ENCODE data around the gene MYBPH. TPM values are rescaled to one million over a fixed set of nuclear protein-coding genes. Genes with fewer than 3 reads are reported as not detected.

Gene MYBPH
- total RNA-seq, 1 experiment from 2014 or later: not detected

- H3K79me2 ChIP-seq (ENCODE audit: insufficient read depth, low read length): no peaks in the 10 kb centered on the region
- no peak overlapping the region for H4K91ac ChIP-seq (ENCODE audit: insufficient read length, low read depth, low read length)
- H3K18ac ChIP-seq (ENCODE audit: insufficient read length, low read depth, low read length): no peak overlapping the region
- H3T11ph ChIP-seq (ENCODE audit: low read length): no peak overlapping the region
- H3K23ac ChIP-seq (ENCODE audit: insufficient read length, low read depth, low read length): no peak overlapping the region
- no peak for TF ChIP-seq CTCF (conservative IDR thresholded peaks at IDR 0.05)
- no peak overlapping the region for H3K56ac ChIP-seq (ENCODE audit: insufficient read length, low read depth, low read length)
- H2BK15ac ChIP-seq (ENCODE audit: low read depth, low read length): no peak overlapping the region
- no peak overlapping the region for H2BK20ac ChIP-seq (ENCODE audit: low read depth, low read length, poor library complexity, severe bottlenecking)
- no peak overlapping the region for H3K4ac ChIP-seq (ENCODE audit: low read depth, low read length)
- no peak overlapping the region for H2BK12ac ChIP-seq (ENCODE audit: insufficient read length, low read depth, low read length)
- no peak overlapping the region for H3K14ac ChIP-seq (ENCODE audit: insufficient read depth, low read length)
- no peak overlapping the region for H3K4me3 Mint-ChIP-seq
- DNase-seq: no peak
- no peaks in the 10 kb centered on the region for H3K4me1 ChIP-seq (ENCODE audit: insufficient read depth, low read length)
- WGBS (ENCODE audit: extremely low coverage, insufficient read length, low lambda C conversion rate): no CpG with 5 or more reads among the region's 2 CpGs
- H2AK5ac ChIP-seq (ENCODE audit: insufficient read length, low read length): no peak overlapping the region
- H3K4me2 ChIP-seq (ENCODE audit: insufficient read depth, insufficient read length, low read length): no peak overlapping the region
- H3K79me1 ChIP-seq (ENCODE audit: insufficient read depth, low read depth, low read length, poor library complexity, severe bottlenecking): no peaks in the 10 kb centered on the region
- peaks cover 2% of the 10 kb centered on the region; the same call in 1 of the 2 replicates for H3K27me3 ChIP-seq (ENCODE audit: insufficient read depth, low read length)
- no peak overlapping the region for H3K27ac Mint-ChIP-seq
- no peak overlapping the region for H3K27ac ChIP-seq (ENCODE audit: insufficient read length, low read depth, low read length)
- no peak overlapping the region for H4K8ac ChIP-seq (replicated peaks; ENCODE audit: insufficient read length, low read depth, low read length)
- no peak overlapping the region for H4K5ac ChIP-seq (ENCODE audit: insufficient read length, low read depth, low read length)
- H3K9ac ChIP-seq (ENCODE audit: extremely low read depth, insufficient read length, low read length): no peak overlapping the region
- H2BK5ac ChIP-seq (ENCODE audit: insufficient read length, low read length): no peak overlapping the region
- H3K4me1 Mint-ChIP-seq: peaks cover 5% of the 10 kb centered on the region in 2 experiments
- H3K27me3 Mint-ChIP-seq (ENCODE audit: low read depth): peaks cover 7% of the 10 kb centered on the region
- no peaks in the 10 kb centered on the region for H3K9me3 Mint-ChIP-seq
- H3K9me3 ChIP-seq (ENCODE audit: control insufficient read depth, low read depth, low read length): no peaks in the 10 kb centered on the region
- no peaks in the 10 kb centered on the region for H3K23me2 ChIP-seq (ENCODE audit: insufficient read length, low read depth, low read length, poor library complexity, severe bottlenecking)
- H3K36me3 Mint-ChIP-seq (ENCODE audit: insufficient read depth in 1 of 3, low read depth in 3 of 3): no peaks in the 10 kb centered on the region
- no peaks in the 10 kb centered on the region for H4K20me1 ChIP-seq (ENCODE audit: control insufficient read depth, insufficient read depth, insufficient read length)
- H2BK120ac ChIP-seq (ENCODE audit: low read depth, low read length, poor library complexity, severe bottlenecking): no peak overlapping the region
- H2AFZ ChIP-seq (ENCODE audit: low read length): no peak overlapping the region
Observed at GRCh38 chr1:203207751-203208150, 32.1 kb upstream of the MYBPH start.

All from H9 (cell line).